WTC11 (cell line): ENCODE data around the gene SLC6A4. TPM values are rescaled to one million over a fixed set of nuclear protein-coding genes. Genes with fewer than 3 reads are reported as not detected.

Source experiments
- ATAC-seq: fragments of 200-7000 bp; cut with Tn5 transposase; 2 replicates; pipeline ENCODE4 v1.10.0; 2021; ENCODE audit warnings: mild to moderate bottlenecking, moderate library complexity
- CTCF ChIA-PET: fragments of 300-600 bp; sonication (Branson Sonifier 250); formaldehyde crosslinking; loops from one replicate; lab custom pipeline; 2021; ENCODE audit warnings: antibody characterized with exemption; lab: Charles Lee
- POLR2A ChIA-PET: fragments of 350-600 bp; sonication (Branson Sonifier 250); formaldehyde crosslinking; loops from one replicate; lab custom pipeline; 2021; ENCODE audit warnings: antibody characterized with exemption; lab: Charles Lee
- DNase-seq: peaks from one replicate; pipeline ENCODE4 v3.0.0; 2021; ENCODE audit warnings: low spot score
- H3K27ac Mint-ChIP-seq: 2 replicates; pipeline ENCODE4 v1.8.0; 2021; ENCODE audit warnings: mixed read lengths
- H3K27me3 Mint-ChIP-seq: 2 replicates; pipeline ENCODE4 v1.8.0; 2021; ENCODE audit warnings: low read depth, mild to moderate bottlenecking, moderate library complexity, mixed read lengths
- H3K36me3 Mint-ChIP-seq: 2 replicates; pipeline ENCODE4 v1.8.0; 2021; ENCODE audit warnings: mixed read lengths
- H3K4me1 Mint-ChIP-seq: 2 replicates; pipeline ENCODE4 v1.8.0; 2022; ENCODE audit warnings: mixed read lengths
- H3K4me3 Mint-ChIP-seq: 2 replicates; pipeline ENCODE4 v1.8.0; 2021; ENCODE audit warnings: mild to moderate bottlenecking, moderate library complexity, mixed read lengths
- H3K9me3 Mint-ChIP-seq: 2 replicates; pipeline ENCODE4 v1.8.0; 2021; ENCODE audit warnings: mixed read lengths
- AFF4 ChIP-seq: sonication (generic); formaldehyde crosslinking; IDR thresholded peaks from 2 replicates; pipeline ENCODE4 v1.8.1; 2023; ENCODE audit warnings: mild to moderate bottlenecking, missing genetic modification reagents, borderline replicate concordance
- ATF1 ChIP-seq: sonication (generic); formaldehyde crosslinking; IDR thresholded peaks from 2 replicates; pipeline ENCODE4 v1.8.1; 2023; ENCODE audit warnings: mild to moderate bottlenecking, moderate library complexity, missing genetic modification reagents
- ATF3 ChIP-seq: sonication (generic); formaldehyde crosslinking; conservative IDR thresholded peaks from 2 replicates; pipeline ENCODE4 v1.8.1; 2022; ENCODE audit warnings: mild to moderate bottlenecking, missing genetic modification reagents
- CBFB ChIP-seq: sonication (generic); formaldehyde crosslinking; IDR thresholded peaks from 2 replicates; pipeline ENCODE4 v1.8.1; 2022; ENCODE audit warnings: mild to moderate bottlenecking, low read depth, missing genetic modification reagents
- CREB1 ChIP-seq: sonication (generic); formaldehyde crosslinking; IDR thresholded peaks from 2 replicates; pipeline ENCODE4 v1.8.0; 2023; ENCODE audit warnings: mild to moderate bottlenecking, missing genetic modification reagents
- ETV6 ChIP-seq: sonication (generic); formaldehyde crosslinking; IDR thresholded peaks from 2 replicates; pipeline ENCODE4 v1.8.1; 2022; ENCODE audit warnings: mild to moderate bottlenecking, missing genetic modification reagents
- HMGA2 ChIP-seq: fragments of 250-450 bp; sonication (Bioruptor Pico); IDR thresholded peaks from 2 replicates; pipeline ENCODE4 v1.4.0; 2021; ENCODE audit warnings: mild to moderate bottlenecking, moderate library complexity
- HMGXB4 ChIP-seq: sonication (generic); formaldehyde crosslinking; IDR thresholded peaks from 2 replicates; pipeline ENCODE4 v1.8.1; 2023; ENCODE audit warnings: mild to moderate bottlenecking, moderate library complexity, missing genetic modification reagents
- TCF7 ChIP-seq: sonication (generic); formaldehyde crosslinking; IDR thresholded peaks from 2 replicates; pipeline ENCODE4 v1.8.0; 2022; ENCODE audit warnings: mild to moderate bottlenecking, low read depth, missing genetic modification reagents, moderate library complexity
- TEAD4 ChIP-seq: sonication (generic); formaldehyde crosslinking; IDR thresholded peaks from 2 replicates; pipeline ENCODE4 v1.8.0; 2022; ENCODE audit warnings: mild to moderate bottlenecking, missing genetic modification reagents
- USF2 ChIP-seq: sonication (generic); formaldehyde crosslinking; IDR thresholded peaks from 2 replicates; pipeline ENCODE4 v1.8.1; 2023; ENCODE audit warnings: mild to moderate bottlenecking, missing genetic modification reagents, moderate library complexity
- ZNF219 ChIP-seq: sonication (generic); formaldehyde crosslinking; IDR thresholded peaks from 2 replicates; pipeline ENCODE4 v1.8.0; 2023; ENCODE audit warnings: missing genetic modification reagents, mild to moderate bottlenecking, borderline replicate concordance
- ZNF671 ChIP-seq: fragments of 250-450 bp; sonication (Bioruptor Pico); IDR thresholded peaks from 2 replicates; pipeline ENCODE4 v1.8.0; 2021; ENCODE audit warnings: mild to moderate bottlenecking
- total RNA-seq: library from RNA; stranded (reverse); gene quantifications from 3 replicates; pipeline ENCODE4 v1.2.3, GENCODE V29; 2021
- TF ChIP-seq, protein P1 (sequence below): fragments of 250-450 bp; sonication (Bioruptor Pico); IDR thresholded peaks from 2 replicates; pipeline ENCODE4 v1.9.0; 2021; ENCODE audit warnings: moderate library complexity, mild to moderate bottlenecking, inconsistent platforms, borderline replicate concordance
- TF ChIP-seq, protein P2 (sequence below): fragments of 250-450 bp; sonication (Bioruptor Pico); IDR thresholded peaks from 2 replicates; pipeline ENCODE4 v1.9.0; 2021; ENCODE audit warnings: mild to moderate bottlenecking
- TF ChIP-seq, protein P3 (sequence below): sonication (generic); formaldehyde crosslinking; IDR thresholded peaks from 2 replicates; pipeline ENCODE4 v1.8.0; 2022; ENCODE audit warnings: mild to moderate bottlenecking, missing genetic modification reagents
- TF ChIP-seq, protein P4 (sequence below): sonication (generic); formaldehyde crosslinking; IDR thresholded peaks from 2 replicates; pipeline ENCODE4 v1.8.0; 2023; ENCODE audit warnings: missing genetic modification reagents
- TF ChIP-seq, protein P5 (sequence below): sonication (generic); formaldehyde crosslinking; IDR thresholded peaks from 2 replicates; pipeline ENCODE4 v1.8.1; 2023; ENCODE audit warnings: mild to moderate bottlenecking, missing genetic modification reagents, moderate library complexity
- TF ChIP-seq, protein P6 (sequence below): fragments of 250-450 bp; sonication (Bioruptor Pico); IDR thresholded peaks from 2 replicates; pipeline ENCODE4 v1.8.0; 2021; ENCODE audit warnings: mild to moderate bottlenecking
- TF ChIP-seq, protein P7 (sequence below): fragments of 250-450 bp; sonication (Bioruptor Pico); IDR thresholded peaks from 2 replicates; pipeline ENCODE4 v1.9.0; 2021; ENCODE audit warnings: mild to moderate bottlenecking, borderline replicate concordance

SLC6A4 gene
- total RNA-seq, 1 experiment from 2014 or later, result 0.13 TPM

DNA sequence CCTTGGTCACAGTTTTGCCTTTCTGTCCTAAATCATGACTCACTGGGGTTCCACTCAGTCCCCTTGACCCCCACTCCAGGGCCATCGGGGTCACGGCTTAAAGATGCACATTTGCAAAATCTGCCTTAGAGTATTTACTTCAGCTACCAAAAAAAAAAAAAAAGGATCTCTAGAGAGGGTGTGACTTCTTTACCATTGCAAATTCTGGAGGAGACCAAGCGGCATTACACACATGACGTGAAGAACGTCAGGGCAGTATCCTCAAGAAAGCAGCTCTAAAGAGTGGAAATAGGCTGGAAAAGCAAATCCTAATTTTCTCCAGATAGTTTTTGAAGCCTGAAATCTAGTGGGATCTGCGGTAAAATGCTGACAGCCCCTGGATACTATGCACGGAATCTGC lies 25.6 kb downstream of the SLC6A4 start:
- POLR2A ChIA-PET, result interaction anchor here (0.7 kb wide), 1 partner anchor 399 kb away, joined by 6 read pairs; no protein-coding TSS in a partner anchor
- CTCF ChIA-PET, result interaction anchor here (0.6 to 0.9 kb wide), 2 partner anchors 10 to 1279 kb away, joined by 3 to 4 read pairs; no protein-coding TSS in a partner anchor
- no peaks in the 10 kb centered on the region for H3K36me3 Mint-ChIP-seq

More for the DNA sequence above, 25.6 kb downstream of the SLC6A4 start:
- TF ChIP-seq, protein P1, sequence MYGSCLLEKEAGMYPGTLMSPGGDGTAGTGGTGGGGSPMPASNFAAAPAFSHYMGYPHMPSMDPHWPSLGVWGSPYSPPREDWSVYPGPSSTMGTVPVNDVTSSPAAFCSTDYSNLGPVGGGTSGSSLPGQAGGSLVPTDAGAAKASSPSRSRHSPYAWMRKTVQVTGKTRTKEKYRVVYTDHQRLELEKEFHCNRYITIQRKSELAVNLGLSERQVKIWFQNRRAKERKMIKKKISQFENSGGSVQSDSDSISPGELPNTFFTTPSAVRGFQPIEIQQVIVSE, result no peak
- TF ChIP-seq, protein P2, sequence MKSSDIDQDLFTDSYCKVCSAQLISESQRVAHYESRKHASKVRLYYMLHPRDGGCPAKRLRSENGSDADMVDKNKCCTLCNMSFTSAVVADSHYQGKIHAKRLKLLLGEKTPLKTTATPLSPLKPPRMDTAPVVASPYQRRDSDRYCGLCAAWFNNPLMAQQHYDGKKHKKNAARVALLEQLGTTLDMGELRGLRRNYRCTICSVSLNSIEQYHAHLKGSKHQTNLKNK (CRISPR knock-in tag), result no peak
- TF ChIP-seq TCF7, result no peak
- TF ChIP-seq, protein P3, sequence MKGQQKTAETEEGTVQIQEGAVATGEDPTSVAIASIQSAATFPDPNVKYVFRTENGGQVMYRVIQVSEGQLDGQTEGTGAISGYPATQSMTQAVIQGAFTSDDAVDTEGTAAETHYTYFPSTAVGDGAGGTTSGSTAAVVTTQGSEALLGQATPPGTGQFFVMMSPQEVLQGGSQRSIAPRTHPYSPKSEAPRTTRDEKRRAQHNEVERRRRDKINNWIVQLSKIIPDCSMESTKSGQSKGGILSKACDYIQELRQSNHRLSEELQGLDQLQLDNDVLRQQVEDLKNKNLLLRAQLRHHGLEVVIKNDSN, result no peak
- TF ChIP-seq HMGXB4 (CRISPR knock-in tag), result no peak
- TF ChIP-seq USF2 (CRISPR knock-in tag), result no peak
- TF ChIP-seq, protein P4, sequence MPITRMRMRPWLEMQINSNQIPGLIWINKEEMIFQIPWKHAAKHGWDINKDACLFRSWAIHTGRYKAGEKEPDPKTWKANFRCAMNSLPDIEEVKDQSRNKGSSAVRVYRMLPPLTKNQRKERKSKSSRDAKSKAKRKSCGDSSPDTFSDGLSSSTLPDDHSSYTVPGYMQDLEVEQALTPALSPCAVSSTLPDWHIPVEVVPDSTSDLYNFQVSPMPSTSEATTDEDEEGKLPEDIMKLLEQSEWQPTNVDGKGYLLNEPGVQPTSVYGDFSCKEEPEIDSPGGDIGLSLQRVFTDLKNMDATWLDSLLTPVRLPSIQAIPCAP, result no peak
- no peak for TF ChIP-seq TEAD4 (CRISPR knock-in tag)
- TF ChIP-seq, protein P5, sequence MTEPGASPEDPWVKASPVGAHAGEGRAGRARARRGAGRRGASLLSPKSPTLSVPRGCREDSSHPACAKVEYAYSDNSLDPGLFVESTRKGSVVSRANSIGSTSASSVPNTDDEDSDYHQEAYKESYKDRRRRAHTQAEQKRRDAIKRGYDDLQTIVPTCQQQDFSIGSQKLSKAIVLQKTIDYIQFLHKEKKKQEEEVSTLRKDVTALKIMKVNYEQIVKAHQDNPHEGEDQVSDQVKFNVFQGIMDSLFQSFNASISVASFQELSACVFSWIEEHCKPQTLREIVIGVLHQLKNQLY (CRISPR knock-in tag), result no peak
- TF ChIP-seq ETV6 (CRISPR knock-in tag), result no peak
- TF ChIP-seq HMGA2 (CRISPR knock-in tag), result no peak
- no peak for TF ChIP-seq ATF1 (CRISPR knock-in tag)
- TF ChIP-seq, protein P6, sequence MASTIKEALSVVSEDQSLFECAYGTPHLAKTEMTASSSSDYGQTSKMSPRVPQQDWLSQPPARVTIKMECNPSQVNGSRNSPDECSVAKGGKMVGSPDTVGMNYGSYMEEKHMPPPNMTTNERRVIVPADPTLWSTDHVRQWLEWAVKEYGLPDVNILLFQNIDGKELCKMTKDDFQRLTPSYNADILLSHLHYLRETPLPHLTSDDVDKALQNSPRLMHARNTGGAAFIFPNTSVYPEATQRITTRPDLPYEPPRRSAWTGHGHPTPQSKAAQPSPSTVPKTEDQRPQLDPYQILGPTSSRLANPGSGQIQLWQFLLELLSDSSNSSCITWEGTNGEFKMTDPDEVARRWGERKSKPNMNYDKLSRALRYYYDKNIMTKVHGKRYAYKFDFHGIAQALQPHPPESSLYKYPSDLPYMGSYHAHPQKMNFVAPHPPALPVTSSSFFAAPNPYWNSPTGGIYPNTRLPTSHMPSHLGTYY (CRISPR knock-in tag), result no peak
- TF ChIP-seq, protein P7, sequence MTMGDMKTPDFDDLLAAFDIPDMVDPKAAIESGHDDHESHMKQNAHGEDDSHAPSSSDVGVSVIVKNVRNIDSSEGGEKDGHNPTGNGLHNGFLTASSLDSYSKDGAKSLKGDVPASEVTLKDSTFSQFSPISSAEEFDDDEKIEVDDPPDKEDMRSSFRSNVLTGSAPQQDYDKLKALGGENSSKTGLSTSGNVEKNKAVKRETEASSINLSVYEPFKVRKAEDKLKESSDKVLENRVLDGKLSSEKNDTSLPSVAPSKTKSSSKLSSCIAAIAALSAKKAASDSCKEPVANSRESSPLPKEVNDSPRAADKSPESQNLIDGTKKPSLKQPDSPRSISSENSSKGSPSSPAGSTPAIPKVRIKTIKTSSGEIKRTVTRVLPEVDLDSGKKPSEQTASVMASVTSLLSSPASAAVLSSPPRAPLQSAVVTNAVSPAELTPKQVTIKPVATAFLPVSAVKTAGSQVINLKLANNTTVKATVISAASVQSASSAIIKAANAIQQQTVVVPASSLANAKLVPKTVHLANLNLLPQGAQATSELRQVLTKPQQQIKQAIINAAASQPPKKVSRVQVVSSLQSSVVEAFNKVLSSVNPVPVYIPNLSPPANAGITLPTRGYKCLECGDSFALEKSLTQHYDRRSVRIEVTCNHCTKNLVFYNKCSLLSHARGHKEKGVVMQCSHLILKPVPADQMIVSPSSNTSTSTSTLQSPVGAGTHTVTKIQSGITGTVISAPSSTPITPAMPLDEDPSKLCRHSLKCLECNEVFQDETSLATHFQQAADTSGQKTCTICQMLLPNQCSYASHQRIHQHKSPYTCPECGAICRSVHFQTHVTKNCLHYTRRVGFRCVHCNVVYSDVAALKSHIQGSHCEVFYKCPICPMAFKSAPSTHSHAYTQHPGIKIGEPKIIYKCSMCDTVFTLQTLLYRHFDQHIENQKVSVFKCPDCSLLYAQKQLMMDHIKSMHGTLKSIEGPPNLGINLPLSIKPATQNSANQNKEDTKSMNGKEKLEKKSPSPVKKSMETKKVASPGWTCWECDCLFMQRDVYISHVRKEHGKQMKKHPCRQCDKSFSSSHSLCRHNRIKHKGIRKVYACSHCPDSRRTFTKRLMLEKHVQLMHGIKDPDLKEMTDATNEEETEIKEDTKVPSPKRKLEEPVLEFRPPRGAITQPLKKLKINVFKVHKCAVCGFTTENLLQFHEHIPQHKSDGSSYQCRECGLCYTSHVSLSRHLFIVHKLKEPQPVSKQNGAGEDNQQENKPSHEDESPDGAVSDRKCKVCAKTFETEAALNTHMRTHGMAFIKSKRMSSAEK (CRISPR knock-in tag), result no peak
- no peak for TF ChIP-seq AFF4 (CRISPR knock-in tag)
- TF ChIP-seq CREB1 (CRISPR knock-in tag), result no peak
- no peak for TF ChIP-seq ZNF671 (CRISPR knock-in tag)
- no peak for TF ChIP-seq CBFB
- TF ChIP-seq ZNF219 (CRISPR knock-in tag), result no peak
- TF ChIP-seq ATF3 (CRISPR knock-in tag), result no peak
- Mint-ChIP-seq H3K4me1 (no peaks in the 10 kb centered on the region), H3K27me3 (no peaks in the 10 kb centered on the region), H3K27ac (no peak overlapping the region), H3K9me3 (no peaks in the 10 kb centered on the region), H3K4me3 (no peak overlapping the region)
- ATAC-seq (no peak), DNase-seq (no peak)
